Fibroblast of skin of left quadriceps (primary cell): ENCODE data around the gene AZGP1.
"Not testable (repeated sequence)": the region's sequence is repeated elsewhere in the genome, so short reads cannot be mapped to it uniquely, and the experiment has no call there.

Experiments used
- DNase-seq, 2 experiments: peaks; one replicate each; pipeline ENCODE4 v3.0.0-alpha.2; 2013; ENCODE audit warnings: low read depth in 2 of 2

The AZGP1 gene

DNA sequence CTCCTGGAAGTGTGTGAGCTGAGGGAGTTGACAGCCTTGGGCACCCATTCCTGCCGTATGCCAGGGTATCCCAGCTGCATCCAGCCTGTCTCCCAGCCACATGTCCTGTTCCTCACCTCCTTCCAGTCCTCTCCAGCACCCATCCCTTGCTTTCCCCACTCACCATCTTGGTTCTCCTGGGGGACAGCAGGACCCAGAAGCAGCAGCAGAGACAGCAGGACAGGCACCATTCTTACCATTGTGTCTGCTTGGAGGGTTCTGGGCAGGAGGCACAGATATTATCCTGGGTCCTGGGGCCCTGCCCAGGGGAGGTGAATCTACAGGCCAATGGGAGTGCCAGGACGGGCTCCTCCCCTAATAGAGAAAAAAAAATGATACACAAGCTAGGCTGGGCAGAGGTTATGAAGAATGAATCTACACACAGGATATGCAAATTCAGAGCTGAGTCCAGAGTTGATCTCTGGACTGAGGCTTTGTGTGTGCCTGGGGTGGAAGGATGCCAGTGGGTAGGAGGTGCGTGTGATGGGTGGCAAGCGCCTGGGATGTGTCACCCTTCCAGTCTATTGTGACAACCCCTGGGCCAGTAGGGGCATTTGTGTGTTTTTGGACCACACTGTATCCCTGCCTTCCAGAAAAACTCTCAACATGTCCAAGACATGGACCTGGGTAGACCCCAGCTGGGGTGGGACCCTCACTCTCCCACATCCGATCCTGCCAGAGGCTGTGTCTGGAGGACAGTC lies at the start of gene AZGP1:
Gene AZGP1 (minus strand): TSS at position 250 of the 740 bp plus-strand sequence. CDS start 11 bp downstream, at position 239.
- no peak for DNase-seq

DNA sequence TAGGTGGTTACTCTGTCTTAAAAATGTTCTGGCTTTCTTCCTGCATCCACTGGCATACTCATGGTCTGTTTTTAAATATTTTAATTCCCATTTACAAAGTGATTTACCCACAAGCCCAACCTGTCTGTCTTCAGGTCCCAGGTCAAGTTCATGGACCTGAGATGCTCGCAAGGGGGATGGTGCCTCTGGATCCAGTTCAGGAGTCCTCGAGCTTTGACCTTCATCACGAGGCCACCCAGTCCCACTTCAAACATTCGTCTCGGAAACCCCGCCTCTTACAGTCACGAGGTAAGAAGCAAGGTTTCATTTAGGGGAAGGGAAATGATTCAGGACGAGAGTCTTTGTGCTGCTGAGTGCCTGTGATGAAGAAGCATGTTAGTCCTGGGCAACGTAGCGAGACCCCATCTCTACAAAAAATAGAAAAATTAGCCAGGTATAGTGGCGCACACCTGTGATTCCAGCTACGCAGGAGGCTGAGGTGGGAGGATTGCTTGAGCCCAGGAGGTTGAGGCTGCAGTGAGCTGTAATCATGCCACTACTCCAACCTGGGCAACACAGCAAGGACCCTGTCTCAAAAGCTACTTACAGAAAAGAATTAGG lies 48.3 kb upstream of the AZGP1 start:
- DNase-seq = no peak

DNA sequence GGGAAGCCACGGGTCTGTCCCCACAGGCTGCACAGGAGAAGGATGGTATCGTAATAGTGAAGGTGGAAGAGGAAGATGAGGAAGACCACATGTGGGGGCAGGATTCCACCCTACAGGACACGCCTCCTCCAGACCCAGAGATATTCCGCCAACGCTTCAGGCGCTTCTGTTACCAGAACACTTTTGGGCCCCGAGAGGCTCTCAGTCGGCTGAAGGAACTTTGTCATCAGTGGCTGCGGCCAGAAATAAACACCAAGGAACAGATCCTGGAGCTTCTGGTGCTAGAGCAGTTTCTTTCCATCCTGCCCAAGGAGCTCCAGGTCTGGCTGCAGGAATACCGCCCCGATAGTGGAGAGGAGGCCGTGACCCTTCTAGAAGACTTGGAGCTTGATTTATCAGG lies 47.7 kb upstream of the AZGP1 start:
- no peak for DNase-seq

DNA sequence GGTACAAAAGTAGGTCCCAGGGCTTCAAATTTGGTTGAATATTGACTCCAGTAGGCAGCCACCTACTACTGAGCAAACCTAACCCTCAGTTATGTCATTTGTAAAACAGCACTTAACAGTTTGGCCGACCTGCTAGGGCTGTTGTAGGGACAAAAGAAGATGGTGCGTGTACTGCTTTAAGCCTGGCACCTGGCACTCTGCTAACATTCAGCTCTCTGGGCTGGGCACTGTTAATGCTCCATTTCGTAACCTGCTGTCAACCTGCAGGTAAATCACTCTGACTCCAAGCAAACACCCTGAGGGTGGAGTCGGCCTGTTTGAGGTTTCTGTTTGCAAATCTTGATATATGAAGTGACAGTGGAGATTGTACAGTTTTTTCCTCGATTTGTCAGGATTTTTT lies 46.8 kb upstream of the AZGP1 start:
- DNase-seq = no peak

DNA sequence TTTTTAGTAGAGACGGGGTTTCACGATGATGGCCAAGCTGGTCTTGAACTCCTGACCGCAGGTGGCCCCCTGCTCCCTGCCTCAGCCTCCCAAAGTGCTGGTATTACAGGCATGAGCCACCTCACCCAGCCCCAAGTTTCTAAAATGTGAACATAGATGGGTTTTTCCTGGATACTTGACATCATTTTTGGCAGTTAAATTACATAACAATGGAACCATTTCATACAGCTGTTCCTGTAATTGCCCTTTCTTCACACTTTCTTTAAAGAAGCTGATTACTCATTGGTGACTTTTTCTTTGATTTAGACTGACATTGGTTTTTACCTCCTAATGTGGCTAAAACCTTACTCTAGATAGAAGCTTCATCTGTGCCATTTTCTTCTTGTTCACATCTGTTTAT lies 45.5 kb upstream of the AZGP1 start:
- no peak for DNase-seq

DNA sequence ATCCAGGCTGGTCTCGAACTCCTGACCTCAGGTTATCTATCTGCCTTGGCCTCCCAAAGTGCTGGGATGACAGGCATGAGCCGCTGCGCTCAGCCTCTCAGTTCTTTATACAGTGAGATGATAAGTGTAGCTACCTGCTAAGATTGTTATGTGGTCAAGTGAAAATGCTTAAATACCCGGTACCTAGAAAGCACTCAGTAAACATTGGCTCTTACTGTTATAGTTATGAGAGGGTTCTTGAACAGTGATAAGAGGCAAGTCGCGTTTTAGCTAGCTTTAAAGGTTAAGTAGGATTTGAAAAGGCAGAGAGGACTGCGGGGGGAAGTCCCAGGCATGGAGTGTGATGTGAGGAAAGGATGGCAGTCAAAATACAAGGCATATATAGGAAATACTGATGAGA lies 44.1 kb upstream of the AZGP1 start:
- DNase-seq = no peak

DNA sequence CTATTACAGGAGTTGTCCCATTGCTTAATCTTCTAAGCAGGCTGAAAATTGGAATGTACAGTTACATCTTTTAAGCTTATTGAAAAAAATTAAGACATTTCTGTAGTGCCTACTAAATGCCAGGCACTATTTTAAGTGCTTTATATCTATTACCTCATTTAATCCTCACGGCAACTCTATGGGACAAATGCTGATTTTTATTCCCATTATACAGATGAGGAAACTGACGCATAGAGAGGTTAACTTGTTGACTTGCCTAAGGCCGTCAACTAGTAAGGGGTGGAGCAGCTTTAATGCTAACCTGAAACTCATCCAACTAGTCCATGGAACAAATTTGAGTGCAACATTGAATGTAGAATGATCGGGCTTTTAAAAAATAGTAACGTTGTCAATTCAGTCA lies 42.0 kb upstream of the AZGP1 start:
- DNase-seq = no peak

DNA sequence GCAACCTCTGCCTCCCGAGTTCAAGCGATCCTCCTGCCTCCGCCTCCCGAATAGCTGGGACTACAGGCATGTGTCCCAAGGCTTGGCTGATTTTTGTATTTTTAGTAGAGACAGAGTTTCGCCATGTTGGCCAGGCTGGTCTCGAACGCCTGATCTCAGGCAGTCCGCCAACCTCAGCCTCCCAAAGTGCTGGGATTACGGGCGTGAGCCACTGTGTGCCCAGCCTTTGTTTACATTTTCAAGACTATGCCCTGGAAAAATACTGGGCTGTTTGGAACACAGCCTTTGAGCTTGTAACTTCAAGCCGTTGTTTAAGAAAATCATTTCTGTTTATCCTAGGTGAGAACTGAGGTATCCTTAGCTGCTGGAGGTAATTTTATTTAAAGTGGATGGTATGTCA lies 41.5 kb upstream of the AZGP1 start:
- DNase-seq = no peak

DNA sequence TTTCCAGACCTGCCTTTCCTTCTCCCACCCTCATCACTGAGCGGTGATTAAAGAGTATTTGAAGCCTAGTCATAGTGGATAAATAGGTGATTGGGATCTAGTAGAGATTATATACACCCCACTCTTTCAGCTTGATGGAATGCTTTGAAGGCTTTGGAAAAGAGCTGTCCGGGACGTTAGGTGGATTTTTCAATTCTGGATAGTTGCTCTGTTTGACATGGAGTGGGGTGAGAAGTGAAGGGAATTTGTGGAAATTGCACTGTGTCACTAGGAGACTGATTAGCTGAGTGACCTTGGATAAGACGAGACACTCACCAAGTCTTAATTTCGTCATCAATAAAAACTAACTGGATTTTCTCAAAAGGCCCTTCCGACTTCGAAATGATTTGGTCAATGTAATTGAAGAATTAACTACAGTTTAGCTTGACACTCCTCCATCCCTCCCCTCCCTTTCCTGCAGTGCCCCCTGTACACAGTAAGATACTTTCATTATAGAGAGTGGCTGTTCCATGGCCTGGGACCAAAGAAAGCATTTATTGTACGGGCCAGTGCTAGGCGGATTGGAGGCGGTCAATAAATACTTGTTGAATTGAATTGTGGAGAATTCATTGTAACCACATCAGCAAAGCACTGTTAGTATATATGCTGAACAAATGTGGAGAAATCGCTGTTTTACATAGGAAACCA lies 40.5 kb upstream of the AZGP1 start:
- DNase-seq = no peak

DNA sequence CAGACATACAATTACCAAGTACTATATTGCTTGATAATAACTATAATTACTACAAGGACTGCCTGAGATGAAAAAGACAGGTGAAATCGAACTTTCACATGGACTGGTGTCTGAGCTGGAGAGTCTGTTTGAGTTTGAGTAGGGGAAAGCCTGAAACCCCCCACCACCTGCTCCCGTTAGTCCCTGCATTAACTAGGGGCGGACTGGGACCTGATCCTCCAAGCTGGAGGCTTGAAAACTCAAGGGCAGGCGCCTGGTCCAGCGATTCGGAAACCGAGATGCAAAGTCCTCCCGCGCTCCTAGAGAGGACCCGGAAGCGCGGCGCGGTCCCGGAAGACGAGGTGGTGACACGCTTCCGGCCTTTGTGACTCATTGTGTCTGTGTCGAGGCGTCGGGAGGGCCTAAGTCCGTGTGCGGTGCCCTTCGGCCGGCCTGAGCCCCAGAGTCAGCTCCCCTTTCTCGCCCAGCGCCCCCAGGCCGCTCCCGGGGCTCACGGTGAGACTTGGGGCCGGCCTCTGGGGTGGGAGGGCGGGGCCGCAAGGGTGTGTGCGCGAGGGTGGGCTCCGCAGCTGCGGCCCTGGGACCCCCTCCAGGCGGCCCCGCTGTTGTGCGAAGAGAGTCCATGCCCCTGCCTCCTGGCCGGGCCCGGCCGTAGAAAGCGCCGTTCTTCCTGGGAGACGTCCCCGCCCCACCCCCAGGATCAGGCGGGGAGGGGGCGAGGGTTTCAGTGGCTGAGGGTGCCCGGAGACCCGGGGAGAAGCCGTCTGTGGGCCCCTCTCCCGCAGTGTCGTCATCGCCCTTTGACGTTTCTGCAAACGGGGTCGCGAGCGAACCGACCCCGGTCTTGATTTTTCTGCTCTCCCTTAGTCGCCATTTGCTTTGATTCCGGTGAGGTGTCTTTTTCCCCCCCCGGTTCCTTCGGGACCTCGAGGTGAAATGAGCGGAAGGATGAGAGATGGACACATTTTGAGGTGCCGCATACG lies 39.7 kb upstream of the AZGP1 start, which contains the start of gene ZKSCAN1:
Gene ZKSCAN1 (plus strand): TSS at position 365 of the 983 bp plus-strand sequence. CDS start 7,911 bp downstream, outside the sequence.
- peak; percentile 83 for DNase-seq

DNA sequence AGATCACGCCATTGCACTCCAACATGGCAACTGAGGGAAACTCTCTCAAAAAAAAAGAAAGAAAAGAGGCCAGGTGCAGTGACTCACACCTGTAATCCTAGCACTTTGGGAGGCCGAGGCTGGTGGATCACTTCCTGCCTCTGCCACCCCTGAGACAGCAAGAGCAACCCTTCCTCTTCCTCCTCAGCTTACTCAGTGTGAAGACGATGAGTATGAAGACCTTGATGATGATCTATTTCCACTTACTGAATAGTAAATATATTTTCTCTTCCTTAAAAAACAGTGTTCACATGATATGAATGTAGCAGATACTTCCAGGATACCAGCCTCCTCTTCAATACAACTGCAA lies 37.5 kb upstream of the AZGP1 start:
- DNase-seq = no peak

DNA sequence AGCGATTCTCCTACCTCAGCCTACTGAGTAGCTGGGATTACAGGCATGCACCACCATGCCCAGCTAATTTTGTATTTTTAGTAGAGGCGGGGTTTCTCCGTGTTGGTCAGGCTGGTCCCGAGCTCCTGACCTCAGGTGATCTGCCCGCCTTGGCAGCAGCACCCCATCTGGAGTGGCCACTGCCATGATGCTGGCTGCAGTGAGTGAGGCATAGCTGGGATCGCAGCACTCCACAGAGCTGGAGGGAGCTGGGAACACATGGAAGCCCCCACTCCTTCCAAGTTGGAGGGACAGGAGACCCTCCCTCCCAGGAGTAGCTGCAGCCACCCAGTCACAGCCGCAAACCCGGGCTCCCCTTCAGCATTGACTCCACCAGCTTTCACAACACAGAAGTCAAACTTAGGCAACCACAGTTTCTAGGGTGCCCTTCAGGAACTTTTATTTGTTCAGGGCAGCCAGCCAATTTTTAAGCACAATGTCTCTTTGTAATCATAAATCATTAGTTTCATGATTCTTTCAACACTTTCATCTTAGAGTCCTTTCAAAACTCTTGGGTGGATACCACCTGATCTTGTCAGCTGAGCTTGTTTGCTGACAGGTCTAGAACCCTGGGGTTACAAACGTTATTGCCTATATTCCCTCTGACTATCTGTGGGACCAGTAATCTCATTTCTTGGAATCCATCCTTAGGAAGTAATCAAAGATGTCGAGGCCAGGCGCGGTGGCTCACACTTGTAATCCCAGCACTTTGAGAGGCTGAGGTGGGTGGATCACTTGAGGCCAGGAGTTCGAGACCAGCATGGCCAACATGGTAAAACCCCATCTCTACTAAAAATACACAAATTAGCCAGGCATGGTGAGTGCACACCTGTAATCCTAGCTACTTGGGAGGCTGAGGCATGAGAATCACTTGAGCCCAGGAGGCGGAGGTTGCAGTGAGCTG lies 36.8 kb upstream of the AZGP1 start:
- not testable (repeated sequence) for DNase-seq

DNA sequence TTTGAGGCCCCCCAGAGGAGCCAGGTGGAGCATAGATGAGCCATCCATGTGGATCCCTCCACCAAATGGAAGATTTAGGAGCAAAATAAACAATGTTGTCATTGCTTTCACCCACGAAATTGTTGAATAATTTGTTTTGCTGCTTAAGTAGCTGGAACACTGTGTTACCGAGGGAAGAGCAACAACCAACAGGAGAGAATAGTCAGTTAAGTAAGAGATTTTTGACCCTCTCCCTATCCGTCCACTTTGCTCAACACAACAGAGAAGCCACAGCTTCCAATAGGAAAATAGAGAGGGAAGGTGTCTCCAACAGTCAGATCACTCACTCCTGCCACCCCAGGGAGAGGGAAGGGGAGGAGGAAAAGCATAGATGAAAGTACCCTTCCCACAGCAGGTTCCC lies 35.7 kb upstream of the AZGP1 start:
- DNase-seq = no peak

DNA sequence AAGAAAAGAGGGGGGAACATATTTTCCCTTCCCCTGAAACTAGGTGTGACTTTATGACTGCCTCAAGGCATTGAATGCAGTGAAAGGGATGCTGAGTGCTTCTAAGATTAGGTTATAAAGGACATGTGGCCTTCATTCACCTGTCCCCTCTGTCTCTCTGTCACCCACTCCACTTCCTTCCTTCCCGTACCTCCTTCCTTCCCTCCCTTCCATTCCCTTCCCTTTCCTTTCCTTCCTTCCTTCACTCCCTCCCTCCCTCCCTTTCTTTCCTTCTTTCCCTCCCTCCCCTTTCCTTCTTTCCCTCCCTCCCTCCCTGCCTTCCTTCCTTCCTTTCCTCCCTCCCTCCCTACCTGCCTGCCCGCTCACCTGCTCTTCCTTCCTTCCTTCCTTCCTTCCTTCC lies 35.1 kb upstream of the AZGP1 start:
- no peak for DNase-seq

DNA sequence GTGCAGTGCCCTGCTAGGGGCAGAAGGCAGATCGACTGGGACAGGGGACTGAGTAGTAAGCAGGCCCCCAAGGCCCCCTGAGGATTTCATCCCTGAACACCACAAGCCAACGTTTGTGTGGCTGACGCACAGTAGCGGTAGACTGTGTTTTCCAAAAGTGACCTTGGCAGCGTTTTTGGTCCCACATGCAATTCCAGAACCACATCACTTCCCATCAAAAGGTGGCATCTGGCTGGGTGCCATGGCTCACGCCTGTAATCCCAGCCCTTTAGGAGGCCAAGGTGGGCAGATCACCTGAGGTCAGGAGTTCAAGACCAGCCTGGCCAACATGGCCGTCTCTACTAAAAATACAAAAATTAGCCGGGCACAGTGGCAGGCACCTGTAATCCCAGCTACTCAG lies 34.1 kb upstream of the AZGP1 start:
- DNase-seq = not testable (repeated sequence)

DNA sequence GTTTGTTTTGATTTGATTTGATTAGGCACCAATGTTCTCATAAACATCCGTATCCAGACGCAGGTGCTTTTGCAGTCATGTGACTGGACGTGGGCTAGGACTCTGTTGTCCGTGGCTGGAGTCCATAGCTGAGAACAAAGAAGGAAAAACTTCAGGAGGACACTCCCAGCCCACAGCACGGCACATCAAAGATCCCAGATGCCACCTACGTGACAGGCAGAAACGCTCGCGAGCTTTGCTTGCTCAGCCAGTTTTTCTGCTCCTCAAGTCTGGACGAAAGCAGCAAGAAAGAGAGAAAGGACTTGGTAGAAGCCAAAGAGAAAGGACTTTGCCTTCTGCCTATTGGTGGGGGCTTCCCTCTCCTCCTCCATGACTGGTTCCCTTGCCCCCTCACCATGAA lies 32.7 kb upstream of the AZGP1 start:
- DNase-seq = no peak

DNA sequence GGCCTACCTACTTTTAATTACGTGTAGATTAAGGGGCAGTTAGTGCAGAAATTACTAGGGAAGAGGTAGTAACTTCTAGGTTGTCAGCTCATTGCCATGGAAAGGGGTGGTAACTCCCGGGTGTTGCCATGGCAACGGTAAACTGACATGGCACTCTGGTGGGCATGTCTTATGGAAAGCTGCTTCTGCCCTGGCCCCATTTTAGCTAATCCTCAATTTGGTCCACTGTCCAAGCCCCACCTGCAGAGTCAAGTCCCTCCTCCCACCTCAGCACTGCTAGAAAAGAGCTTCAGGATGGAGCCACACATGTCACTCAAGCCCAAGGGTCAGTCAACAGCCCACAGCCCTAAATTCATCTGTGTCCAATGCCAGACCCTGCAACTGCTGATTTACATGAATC lies 32.1 kb upstream of the AZGP1 start:
- DNase-seq = no peak

DNA sequence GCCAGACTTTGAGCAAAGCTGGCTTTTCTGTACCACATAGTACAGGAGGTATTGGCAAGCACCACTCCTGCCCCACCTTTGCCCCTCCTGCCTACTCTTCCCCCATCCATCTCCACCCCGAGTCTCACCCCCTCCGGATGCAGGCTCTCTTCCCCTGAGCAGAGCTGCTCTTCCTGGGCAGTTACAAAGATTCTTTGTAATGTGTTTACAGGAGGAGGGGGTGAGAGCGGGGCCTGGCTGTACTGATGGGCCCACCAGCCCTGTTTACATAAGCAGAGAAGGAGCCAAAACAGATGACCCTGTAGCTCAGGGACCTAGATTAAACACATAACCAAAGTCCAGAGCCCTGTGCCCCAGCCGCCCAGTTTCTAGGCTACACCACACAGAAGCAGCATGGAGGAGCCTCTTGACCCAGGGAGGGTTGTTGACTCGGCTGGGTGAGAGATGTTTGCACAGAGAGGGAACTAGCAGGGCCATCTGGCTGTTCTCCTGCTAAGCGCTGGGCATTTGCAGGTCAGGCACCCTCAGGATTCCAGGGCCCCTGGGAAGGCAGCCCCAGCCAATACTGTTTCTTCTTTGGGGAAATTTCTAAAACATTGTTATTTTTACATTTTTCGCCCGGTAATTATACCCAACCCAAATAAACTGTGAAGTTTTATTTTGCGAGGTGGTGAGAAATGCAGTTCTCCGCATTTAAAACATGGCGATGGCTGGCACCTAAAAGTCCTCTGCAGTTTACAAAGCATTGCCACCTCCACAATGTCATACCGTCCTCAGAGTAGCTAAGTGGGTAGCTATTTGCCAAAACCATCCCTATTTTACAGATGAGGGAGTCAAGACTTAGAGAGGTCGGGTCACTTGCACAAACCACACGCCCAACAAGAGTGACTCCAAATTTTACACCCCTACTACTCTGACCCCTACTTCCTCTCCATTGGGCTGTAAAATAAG lies 28.2 kb upstream of the AZGP1 start:
- no peak for DNase-seq

DNA sequence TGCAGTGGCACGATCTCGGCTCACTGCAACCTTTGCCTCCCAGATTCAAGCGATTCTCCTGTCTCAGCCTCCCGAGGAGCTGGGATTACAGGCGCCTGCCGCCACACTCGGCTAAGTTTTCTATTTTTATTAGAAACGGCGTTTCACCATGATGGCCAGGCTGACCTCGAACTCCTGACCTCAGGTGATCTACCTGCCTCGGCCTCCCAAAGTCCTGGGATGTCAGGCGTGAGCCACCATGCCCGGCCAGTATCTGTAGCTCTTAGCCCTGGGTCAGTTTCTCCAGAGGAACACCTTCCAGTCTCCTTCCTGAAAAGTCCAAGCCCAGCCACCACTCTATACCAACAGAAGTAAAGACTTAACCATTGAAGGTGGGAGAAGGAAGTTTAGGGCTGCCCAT lies 24.4 kb upstream of the AZGP1 start:
- no peak for DNase-seq
